HL-60 (cell line): Measurements from ENCODE around the gene MKRN1.

Source experiments
- DNase-seq, 2 experiments: peaks; one replicate each; pipeline ENCODE4 v3.0.0-alpha.2; 2010 to 2020; ENCODE audit warnings: low read depth in 1 of 2, low spot score in 1 of 2
- H3K27ac ChIP-seq: fragments of 250-450 bp; sonication (Bioruptor Pico); replicated peaks from 2 replicates; pipeline ENCODE4 v1.5.1; 2020; ENCODE audit warnings: mild to moderate bottlenecking, moderate library complexity
- H3K27me3 ChIP-seq: fragments of 250-450 bp; sonication (Bioruptor Pico); 2 replicates; pipeline ENCODE4 v1.5.1; 2021; ENCODE audit warnings: mild to moderate bottlenecking, moderate library complexity; ENCODE audit not compliant: insufficient read depth, poor library complexity, severe bottlenecking
- H3K4me3 ChIP-seq: replicated peaks from 2 replicates; pipeline ENCODE4 v1.5.1; 2011; ENCODE audit warnings: mild to moderate bottlenecking, control low read depth, low read length; ENCODE audit not compliant: insufficient read depth
- CTCF ChIP-seq: IDR thresholded peaks from one replicate; pipeline ENCODE4 v1.5.1; 2011; ENCODE audit warnings: low read length, control low read depth, inconsistent platforms; ENCODE audit not compliant: insufficient read depth
- GABPA ChIP-seq: IDR thresholded peaks from 2 replicates; pipeline ENCODE4 v1.6.1; 2012; ENCODE audit warnings: low read depth
- POLR2AphosphoS5 ChIP-seq: IDR thresholded peaks from 2 replicates; pipeline ENCODE4 v1.6.1; 2012; ENCODE audit warnings: low read depth
- SPI1 ChIP-seq: IDR thresholded peaks from 2 replicates; pipeline ENCODE4 v1.6.1; 2012; ENCODE audit warnings: low read depth, mild to moderate bottlenecking, borderline replicate concordance
- TF ChIP-seq, protein P1 (sequence below): IDR thresholded peaks from 2 replicates; pipeline ENCODE4 v1.6.1; 2012; ENCODE audit warnings: low read depth; ENCODE audit not compliant: insufficient replicate concordance

Gene MKRN1

DNA sequence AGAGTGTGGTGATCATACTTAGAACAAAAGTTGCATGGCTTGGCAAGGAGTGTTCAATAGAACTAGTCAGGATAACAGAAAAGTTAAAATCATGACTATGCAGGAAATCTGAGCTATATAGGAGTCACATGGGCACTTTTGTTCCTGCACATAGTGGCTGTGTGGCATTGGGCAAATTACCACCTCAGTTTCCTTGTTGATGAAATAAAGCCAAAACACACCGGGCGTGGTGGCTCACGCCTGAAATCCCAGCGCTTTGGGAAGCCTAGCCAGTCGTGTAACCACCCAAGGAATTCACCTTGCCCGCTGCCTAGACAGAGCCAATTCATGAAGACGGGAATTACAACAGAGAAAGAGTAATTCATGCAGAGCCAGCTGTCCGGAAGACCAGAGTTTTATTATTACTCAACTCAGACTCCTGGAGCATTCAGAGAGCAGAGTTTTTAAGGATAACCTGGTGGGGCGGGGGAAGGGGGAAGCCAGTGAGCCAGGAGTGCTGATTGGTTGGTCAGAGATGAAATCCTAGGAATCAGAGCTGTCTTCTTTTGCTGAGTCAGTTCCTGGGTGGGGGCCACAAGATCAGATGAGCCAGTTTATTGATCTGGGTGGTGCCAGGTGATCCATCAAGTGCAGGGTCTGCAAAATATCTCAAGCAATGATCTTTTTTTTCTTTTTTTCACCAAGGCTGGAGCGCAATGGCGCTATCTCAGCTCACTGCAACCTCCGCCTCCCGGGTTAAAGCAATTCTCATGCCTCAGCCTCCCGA is 6.4 kb upstream of the MKRN1 start:
- no peaks in the 10 kb centered on the region for H3K27me3 ChIP-seq
- H3K27ac ChIP-seq = no peak overlapping the region
- TF ChIP-seq SPI1 (no peak), CTCF (no peak), GABPA (no peak), POLR2AphosphoS5 (no peak)
- TF ChIP-seq, protein P1, sequence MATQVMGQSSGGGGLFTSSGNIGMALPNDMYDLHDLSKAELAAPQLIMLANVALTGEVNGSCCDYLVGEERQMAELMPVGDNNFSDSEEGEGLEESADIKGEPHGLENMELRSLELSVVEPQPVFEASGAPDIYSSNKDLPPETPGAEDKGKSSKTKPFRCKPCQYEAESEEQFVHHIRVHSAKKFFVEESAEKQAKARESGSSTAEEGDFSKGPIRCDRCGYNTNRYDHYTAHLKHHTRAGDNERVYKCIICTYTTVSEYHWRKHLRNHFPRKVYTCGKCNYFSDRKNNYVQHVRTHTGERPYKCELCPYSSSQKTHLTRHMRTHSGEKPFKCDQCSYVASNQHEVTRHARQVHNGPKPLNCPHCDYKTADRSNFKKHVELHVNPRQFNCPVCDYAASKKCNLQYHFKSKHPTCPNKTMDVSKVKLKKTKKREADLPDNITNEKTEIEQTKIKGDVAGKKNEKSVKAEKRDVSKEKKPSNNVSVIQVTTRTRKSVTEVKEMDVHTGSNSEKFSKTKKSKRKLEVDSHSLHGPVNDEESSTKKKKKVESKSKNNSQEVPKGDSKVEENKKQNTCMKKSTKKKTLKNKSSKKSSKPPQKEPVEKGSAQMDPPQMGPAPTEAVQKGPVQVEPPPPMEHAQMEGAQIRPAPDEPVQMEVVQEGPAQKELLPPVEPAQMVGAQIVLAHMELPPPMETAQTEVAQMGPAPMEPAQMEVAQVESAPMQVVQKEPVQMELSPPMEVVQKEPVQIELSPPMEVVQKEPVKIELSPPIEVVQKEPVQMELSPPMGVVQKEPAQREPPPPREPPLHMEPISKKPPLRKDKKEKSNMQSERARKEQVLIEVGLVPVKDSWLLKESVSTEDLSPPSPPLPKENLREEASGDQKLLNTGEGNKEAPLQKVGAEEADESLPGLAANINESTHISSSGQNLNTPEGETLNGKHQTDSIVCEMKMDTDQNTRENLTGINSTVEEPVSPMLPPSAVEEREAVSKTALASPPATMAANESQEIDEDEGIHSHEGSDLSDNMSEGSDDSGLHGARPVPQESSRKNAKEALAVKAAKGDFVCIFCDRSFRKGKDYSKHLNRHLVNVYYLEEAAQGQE = no peak
- no peak overlapping the region for H3K4me3 ChIP-seq
- no peak for DNase-seq

DNA sequence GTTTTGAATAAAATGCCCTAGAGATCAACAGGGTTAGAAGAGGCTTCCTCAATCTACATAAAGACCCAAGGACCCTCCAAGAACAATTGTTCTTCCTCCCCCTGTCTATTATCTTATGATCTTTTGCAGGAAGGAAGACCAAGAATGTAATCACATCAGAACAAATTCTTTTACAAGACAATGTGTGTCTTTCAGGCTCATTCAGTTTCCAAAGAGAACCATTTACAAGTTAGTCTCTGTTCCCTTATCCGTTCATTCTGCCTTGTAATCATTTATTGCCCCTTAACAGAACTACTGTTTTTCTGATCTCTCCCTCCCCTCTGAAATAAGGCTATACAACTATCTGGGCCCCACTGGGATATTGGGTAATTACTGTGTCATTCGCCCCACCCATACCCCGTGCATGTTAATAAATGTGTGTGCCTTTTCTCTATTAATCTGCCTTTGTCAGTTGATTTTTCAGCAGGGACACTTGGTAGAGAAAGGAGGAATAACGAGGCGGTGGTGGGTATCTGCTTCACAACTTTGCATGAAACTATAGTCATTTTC is 5.7 kb upstream of the MKRN1 start:
- H3K27ac ChIP-seq = no peak overlapping the region
- H3K4me3 ChIP-seq = no peak overlapping the region
- TF ChIP-seq, protein P1 = no peak
- TF ChIP-seq CTCF (no peak), SPI1 (no peak), POLR2AphosphoS5 (no peak), GABPA (no peak)

GRCh38 chr7:140484479-140484878 is 5.2 kb upstream of the MKRN1 start:
- H3K27me3 ChIP-seq = no peaks in the 10 kb centered on the region
- no peak for DNase-seq
- TF ChIP-seq SPI1 (no peak), GABPA (no peak)
- no peak overlapping the region for H3K4me3 ChIP-seq
- H3K27ac ChIP-seq = no peak overlapping the region

More for the DNA sequence above, 5.7 kb upstream of the MKRN1 start:
- DNase-seq = no peak
- H3K27me3 ChIP-seq = no peaks in the 10 kb centered on the region

- peak overlapping the region; percentile 89; the same call in 1 of the 2 replicates for H3K27ac ChIP-seq
- TF ChIP-seq SPI1 = no peak
- TF ChIP-seq, protein P1 = no peak
- no peak for TF ChIP-seq GABPA
- TF ChIP-seq CTCF = no peak
- DNase-seq = no peak
- H3K27me3 ChIP-seq = no peaks in the 10 kb centered on the region
- H3K4me3 ChIP-seq = peak overlapping the region; percentile 92
Observed at GRCh38 chr7:140479739-140480084, 407 bp upstream of the MKRN1 start.
